Middle frontal gyrus (tissue), 1 donor: ENCODE results near the gene FAM177B.
"Not testable (repeated sequence)": the region's sequence is repeated elsewhere in the genome, so short reads cannot be mapped to it uniquely, and the experiment has no call there.

ENCODE experiments used
- DNase-seq: peaks from one replicate; pipeline ENCODE4 v3.0.0-alpha.2; 2015; ENCODE audit warnings: low spot score; ENCODE audit errors: extremely low spot score

Gene FAM177B

GRCh38 chr1:222739929-222740328 lies 2.9 kb downstream of the FAM177B start:
- no peak for DNase-seq

- DNase-seq: not testable (repeated sequence)
Measured at GRCh38 chr1:222741630-222742457, 4.8 kb downstream of the FAM177B start.

GRCh38 chr1:222749927-222750326 lies 12.9 kb downstream of the FAM177B start:
- no peak for DNase-seq

- DNase-seq: no peak
Measured at GRCh38 chr1:222750651-222751050, 13.6 kb downstream of the FAM177B start.

GRCh38 chr1:222751255-222751654 lies 14.3 kb downstream of the FAM177B start:
- DNase-seq: no peak

GRCh38 chr1:222754366-222755139 lies 17.6 kb downstream of the FAM177B start:
- DNase-seq: peak; percentile 13

- no peak for DNase-seq
Measured at GRCh38 chr1:222757646-222758268, 20.8 kb downstream of the FAM177B start.

- no peak for DNase-seq
Measured at GRCh38 chr1:222759451-222760035, 22.5 kb downstream of the FAM177B start.

- no peak for DNase-seq
Measured at GRCh38 chr1:222761083-222761482, 24.1 kb downstream of the FAM177B start.

- DNase-seq: not testable (repeated sequence)
Measured at GRCh38 chr1:222762178-222762577, 25.2 kb downstream of the FAM177B start.

- no peak for DNase-seq
Measured at GRCh38 chr1:222767152-222767571, 30.2 kb downstream of the FAM177B start.

- DNase-seq: no peak
Measured at GRCh38 chr1:222768592-222768991, 31.6 kb downstream of the FAM177B start.

GRCh38 chr1:222769181-222769580 lies 32.2 kb downstream of the FAM177B start:
- no peak for DNase-seq

- no peak for DNase-seq
Measured at GRCh38 chr1:222769971-222770620, 33.1 kb downstream of the FAM177B start.

GRCh38 chr1:222772996-222773379 lies 36.0 kb downstream of the FAM177B start:
- no peak for DNase-seq

GRCh38 chr1:222777463-222777862 lies 40.5 kb downstream of the FAM177B start:
- DNase-seq: no peak

- DNase-seq: no peak
Measured at GRCh38 chr1:222777977-222778376, 41.0 kb downstream of the FAM177B start.

GRCh38 chr1:222781251-222781650 lies 44.2 kb downstream of the FAM177B start:
- no peak for DNase-seq

- DNase-seq: no peak
Measured at GRCh38 chr1:222783051-222783450, 46.0 kb downstream of the FAM177B start.

GRCh38 chr1:222784371-222784770 lies 47.4 kb downstream of the FAM177B start:
- DNase-seq: no peak

- DNase-seq: no peak
Measured at GRCh38 chr1:222784916-222785315, 47.9 kb downstream of the FAM177B start.
